H9 (cell line): ENCODE data around the gene C17orf114.

Source experiments
- DNase-seq: peaks from one replicate; pipeline ENCODE4 v3.0.0-alpha.2; 2017
- H2AFZ ChIP-seq: one replicate; pipeline ENCODE4 v1.6.1; 2013; ENCODE audit warnings: mild to moderate bottlenecking, low read length, control low read depth, moderate library complexity
- H2AK5ac ChIP-seq: 2 replicates; pipeline ENCODE4 v1.6.1; 2013; ENCODE audit warnings: low read length, control low read depth, mixed read lengths; ENCODE audit not compliant: insufficient read length
- H2BK120ac ChIP-seq: one replicate; pipeline ENCODE4 v1.6.1; 2013; ENCODE audit warnings: low read depth, mild to moderate bottlenecking, low read length, control low read depth, inconsistent platforms; ENCODE audit not compliant: poor library complexity, severe bottlenecking
- H2BK12ac ChIP-seq: 2 replicates; pipeline ENCODE4 v1.6.1; 2013; ENCODE audit warnings: low read length, control low read depth, mixed read lengths, low read depth; ENCODE audit not compliant: insufficient read length
- H2BK15ac ChIP-seq: 2 replicates; pipeline ENCODE4 v1.6.1; 2013; ENCODE audit warnings: low read depth, low read length, control low read depth
- H2BK20ac ChIP-seq: one replicate; pipeline ENCODE4 v1.6.1; 2013; ENCODE audit warnings: low read depth, mild to moderate bottlenecking, low read length, control low read depth, inconsistent platforms; ENCODE audit not compliant: poor library complexity, severe bottlenecking
- H2BK5ac ChIP-seq: 2 replicates; pipeline ENCODE4 v1.6.1; 2013; ENCODE audit warnings: low read length, control low read depth, mixed read lengths; ENCODE audit not compliant: insufficient read length
- H3K14ac ChIP-seq: 2 replicates; pipeline ENCODE4 v1.6.1; 2013; ENCODE audit warnings: low read length, control low read depth; ENCODE audit not compliant: insufficient read depth
- H3K18ac ChIP-seq: 2 replicates; pipeline ENCODE4 v1.6.1; 2013; ENCODE audit warnings: low read depth, mild to moderate bottlenecking, mixed read lengths, low read length, control low read depth; ENCODE audit not compliant: insufficient read length
- H3K23ac ChIP-seq: 2 replicates; pipeline ENCODE4 v1.6.1; 2013; ENCODE audit warnings: low read length, control low read depth, mixed read lengths, low read depth; ENCODE audit not compliant: insufficient read length
- H3K23me2 ChIP-seq: 2 replicates; pipeline ENCODE4 v1.6.1; 2013; ENCODE audit warnings: low read depth, mild to moderate bottlenecking, mixed read lengths, low read length, control low read depth; ENCODE audit not compliant: insufficient read length, poor library complexity, severe bottlenecking
- H3K27ac ChIP-seq: 2 replicates; pipeline ENCODE4 v1.5.1; 2013; ENCODE audit warnings: low read length, control low read depth, mixed read lengths, low read depth; ENCODE audit not compliant: insufficient read length
- H3K27me3 ChIP-seq: 2 replicates; pipeline ENCODE4 v1.6.1; 2013; ENCODE audit warnings: low read length, control low read depth, inconsistent platforms; ENCODE audit not compliant: insufficient read depth
- H3K4ac ChIP-seq: 2 replicates; pipeline ENCODE4 v1.6.1; 2013; ENCODE audit warnings: low read depth, mild to moderate bottlenecking, control low read depth, inconsistent platforms, low read length, moderate library complexity
- H3K4me1 ChIP-seq: 2 replicates; pipeline ENCODE4 v1.6.1; 2013; ENCODE audit warnings: low read length, control low read depth, inconsistent platforms; ENCODE audit not compliant: insufficient read depth
- H3K4me2 ChIP-seq: 2 replicates; pipeline ENCODE4 v1.6.1; 2013; ENCODE audit warnings: low read length, control low read depth, mixed read lengths; ENCODE audit not compliant: insufficient read length, insufficient read depth
- H3K56ac ChIP-seq: 2 replicates; pipeline ENCODE4 v1.6.1; 2013; ENCODE audit warnings: low read depth, mild to moderate bottlenecking, mixed read lengths, low read length, control low read depth; ENCODE audit not compliant: insufficient read length
- H3K79me1 ChIP-seq: 2 replicates; pipeline ENCODE4 v1.6.1; 2013; ENCODE audit warnings: low read depth, mild to moderate bottlenecking, moderate library complexity, low read length, control low read depth, inconsistent platforms; ENCODE audit not compliant: insufficient read depth, poor library complexity, severe bottlenecking
- H3K79me2 ChIP-seq: 2 replicates; pipeline ENCODE4 v1.6.1; 2013; ENCODE audit warnings: low read length, control low read depth, inconsistent platforms; ENCODE audit not compliant: insufficient read depth
- H3K9ac ChIP-seq: 2 replicates; pipeline ENCODE4 v1.6.1; 2013; ENCODE audit warnings: low read length, control low read depth, mixed read lengths; ENCODE audit not compliant: insufficient read length; ENCODE audit errors: extremely low read depth
- H3K9me3 ChIP-seq: one replicate; pipeline ENCODE4 v1.6.1; 2013; ENCODE audit warnings: low read depth, low read length, inconsistent platforms; ENCODE audit not compliant: control insufficient read depth
- H3T11ph ChIP-seq: one replicate; pipeline ENCODE4 v1.6.1; 2013; ENCODE audit warnings: mild to moderate bottlenecking, low read length, control low read depth, inconsistent platforms
- H4K20me1 ChIP-seq: one replicate; pipeline ENCODE4 v1.6.1; 2013; ENCODE audit not compliant: control insufficient read depth, insufficient read length, insufficient read depth
- H4K5ac ChIP-seq: 2 replicates; pipeline ENCODE4 v1.6.1; 2013; ENCODE audit warnings: low read depth, mild to moderate bottlenecking, mixed read lengths, low read length, control low read depth; ENCODE audit not compliant: insufficient read length
- H4K8ac ChIP-seq: replicated peaks from 2 replicates; pipeline ENCODE4 v1.6.1; 2013; ENCODE audit warnings: low read length, control low read depth, mixed read lengths, low read depth; ENCODE audit not compliant: insufficient read length
- H4K91ac ChIP-seq: 2 replicates; pipeline ENCODE4 v1.6.1; 2013; ENCODE audit warnings: low read depth, mild to moderate bottlenecking, moderate library complexity, mixed read lengths, low read length, control low read depth; ENCODE audit not compliant: insufficient read length
- H3K27ac Mint-ChIP-seq, 3 experiments: 2 replicates in 2 of 3; 3 replicates in 1 of 3; pipeline ENCODE4 v1.8.0; 2020 to 2021; ENCODE audit warnings: mixed read lengths in 3 of 3, mild to moderate bottlenecking in 1 of 3, moderate library complexity in 1 of 3
- H3K27me3 Mint-ChIP-seq: 2 replicates; pipeline ENCODE4 v1.8.0; 2021; ENCODE audit warnings: low read depth, mild to moderate bottlenecking, moderate library complexity, mixed read lengths
- H3K36me3 Mint-ChIP-seq, 3 experiments: 2 replicates in 2 of 3; 3 replicates in 1 of 3; pipeline ENCODE4 v1.8.0; 2020 to 2021; ENCODE audit warnings: low read depth in 3 of 3, mixed read lengths in 3 of 3; ENCODE audit not compliant: insufficient read depth in 1 of 3
- H3K4me1 Mint-ChIP-seq, 2 experiments: 2 replicates each; pipeline ENCODE4 v1.8.0; 2020; ENCODE audit warnings: mixed read lengths in 2 of 2
- H3K4me3 Mint-ChIP-seq, 2 experiments: 2 replicates in 1 of 2; 3 replicates in 1 of 2; pipeline ENCODE4 v1.8.0; 2020 to 2021; ENCODE audit warnings: mild to moderate bottlenecking in 2 of 2, mixed read lengths in 2 of 2, moderate library complexity in 1 of 2
- H3K9me3 Mint-ChIP-seq, 2 experiments: 2 replicates in 1 of 2; 3 replicates in 1 of 2; pipeline ENCODE4 v1.8.0; 2020; ENCODE audit warnings: mild to moderate bottlenecking in 2 of 2, mixed read lengths in 2 of 2, moderate library complexity in 1 of 2
- WGBS: extraction: QIAGEN DNeasy Blood & Tissue Kit; methylation state at CpG from one replicate; pipeline ENCODE4 v1.1.7; 2013; ENCODE audit warnings: missing lambda C conversion rate, low lambda C conversion rate, mixed read lengths; ENCODE audit not compliant: insufficient read length; ENCODE audit errors: extremely low coverage; 5-methylcytosine and 5-hydroxymethylcytosine counted together
- TF ChIP-seq, protein P1 (sequence below): fragments of 200-600 bp; sonication (generic); conservative IDR thresholded peaks from 3 replicates; pipeline ENCODE4 v1.8.0; 2021; ENCODE audit warnings: antibody characterized with exemption, mild to moderate bottlenecking

C17orf114 gene

DNA sequence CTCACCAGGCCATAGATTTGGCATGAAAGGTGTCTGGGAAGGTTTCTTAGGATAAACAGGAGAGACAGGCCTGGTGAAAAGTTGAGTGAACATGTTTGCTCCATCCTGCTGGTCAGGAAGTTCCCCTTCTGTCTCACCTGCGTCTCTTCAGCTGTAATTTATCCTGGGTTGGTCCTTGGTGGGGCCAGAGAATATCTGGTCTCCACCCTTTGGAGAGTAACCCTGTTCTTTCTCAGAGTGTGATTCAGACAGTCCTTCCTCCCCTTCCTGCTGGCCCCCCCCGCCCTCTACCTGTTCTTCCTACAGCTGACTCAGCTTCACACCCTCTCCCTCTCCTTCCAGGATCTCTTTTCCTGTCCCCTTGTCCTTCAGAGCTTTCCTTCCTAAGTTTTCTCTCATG, 48.1 kb upstream of the C17orf114 start:
- Mint-ChIP-seq H3K4me1 (peaks cover 69 to 70% of the 10 kb centered on the region in 2 experiments), H3K36me3 (peaks cover 0 to 8% (median 5%) of the 10 kb centered on the region in 3 experiments; a peak in 3 of 7 replicates), H3K9me3 (no peaks in the 10 kb centered on the region), H3K27ac (peak overlapping the region; percentile 28 to 93 (median 65); a peak in 5 of 7 replicates), H3K27me3 (no peaks in the 10 kb centered on the region), H3K4me3 (no peak overlapping the region)
- no peak overlapping the region for H2BK120ac ChIP-seq
- no peaks in the 10 kb centered on the region for H4K20me1 ChIP-seq
- no peak overlapping the region for H3K14ac ChIP-seq
- H2BK5ac ChIP-seq: no peak overlapping the region
- no CpG with 5 or more reads among the region's 2 CpGs for WGBS
- no peak overlapping the region for H3K9ac ChIP-seq
- H3K79me2 ChIP-seq: peaks cover 2% of the 10 kb centered on the region; the same call in 1 of the 2 replicates
- H3K4ac ChIP-seq: no peak overlapping the region
- DNase-seq: no peak
- no peak overlapping the region for H2BK15ac ChIP-seq
- H4K5ac ChIP-seq: no peak overlapping the region
- H3K27me3 ChIP-seq: no peaks in the 10 kb centered on the region; the same call in 1 of the 2 replicates
- H4K8ac ChIP-seq: no peak overlapping the region
- no peaks in the 10 kb centered on the region for H3K79me1 ChIP-seq
- no peak overlapping the region for H3K18ac ChIP-seq
- no peak overlapping the region for H3T11ph ChIP-seq
- H3K27ac ChIP-seq: no peak overlapping the region
- no peak overlapping the region for H3K4me2 ChIP-seq
- no peak overlapping the region for H2BK12ac ChIP-seq
- peaks cover 8% of the 10 kb centered on the region; the same call in 1 of the 2 replicates for H3K4me1 ChIP-seq
- H2AFZ ChIP-seq: no peak overlapping the region
- H4K91ac ChIP-seq: no peak overlapping the region
- H3K9me3 ChIP-seq: no peaks in the 10 kb centered on the region
- no peak overlapping the region for H2BK20ac ChIP-seq
- TF ChIP-seq, protein P1, sequence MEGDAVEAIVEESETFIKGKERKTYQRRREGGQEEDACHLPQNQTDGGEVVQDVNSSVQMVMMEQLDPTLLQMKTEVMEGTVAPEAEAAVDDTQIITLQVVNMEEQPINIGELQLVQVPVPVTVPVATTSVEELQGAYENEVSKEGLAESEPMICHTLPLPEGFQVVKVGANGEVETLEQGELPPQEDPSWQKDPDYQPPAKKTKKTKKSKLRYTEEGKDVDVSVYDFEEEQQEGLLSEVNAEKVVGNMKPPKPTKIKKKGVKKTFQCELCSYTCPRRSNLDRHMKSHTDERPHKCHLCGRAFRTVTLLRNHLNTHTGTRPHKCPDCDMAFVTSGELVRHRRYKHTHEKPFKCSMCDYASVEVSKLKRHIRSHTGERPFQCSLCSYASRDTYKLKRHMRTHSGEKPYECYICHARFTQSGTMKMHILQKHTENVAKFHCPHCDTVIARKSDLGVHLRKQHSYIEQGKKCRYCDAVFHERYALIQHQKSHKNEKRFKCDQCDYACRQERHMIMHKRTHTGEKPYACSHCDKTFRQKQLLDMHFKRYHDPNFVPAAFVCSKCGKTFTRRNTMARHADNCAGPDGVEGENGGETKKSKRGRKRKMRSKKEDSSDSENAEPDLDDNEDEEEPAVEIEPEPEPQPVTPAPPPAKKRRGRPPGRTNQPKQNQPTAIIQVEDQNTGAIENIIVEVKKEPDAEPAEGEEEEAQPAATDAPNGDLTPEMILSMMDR: no peak
- no peak overlapping the region for H3K56ac ChIP-seq
- no peaks in the 10 kb centered on the region for H3K23me2 ChIP-seq
- H2AK5ac ChIP-seq: no peak overlapping the region
- H3K23ac ChIP-seq: no peak overlapping the region
